ENCODE data around the gene PFKP.

- TF ChIP-seq CTCF (IDR thresholded peaks at IDR 0.05; ENCODE audit: low read depth, low read length) (no peak), EZH2phosphoT487 (IDR thresholded peaks at IDR 0.05; ENCODE audit: low read depth) (no peak)
Measured at GRCh38 chr10:3051692-3052091, 15.7 kb upstream of the PFKP start.

All from OCI-LY3 (cell line).